PFSK-1 (cell line): Measurements from ENCODE around the gene PERCC1.

Experiments used
- POLR2AphosphoS5 ChIP-seq: IDR thresholded peaks from 2 replicates; pipeline ENCODE4 v1.6.1; 2012; ENCODE audit warnings: low read depth, mild to moderate bottlenecking, control low read depth, low read length, moderate library complexity
- REST ChIP-seq, 2 experiments: IDR thresholded peaks; 2 replicates each; pipeline versions ENCODE4 v1.6.1 to v1.8.0; 2011 to 2012; ENCODE audit warnings: low read depth in 2 of 2, low read length in 2 of 2, control low read depth in 1 of 2, inconsistent platforms in 1 of 2, mild to moderate bottlenecking in 1 of 2, moderate library complexity in 1 of 2; ENCODE audit not compliant: insufficient read depth in 1 of 2
- SIN3A ChIP-seq: IDR thresholded peaks from 2 replicates; pipeline ENCODE4 v1.6.1; 2012; ENCODE audit warnings: mild to moderate bottlenecking, low read length, moderate library complexity, borderline replicate concordance; ENCODE audit not compliant: insufficient read depth
- TAF1 ChIP-seq: IDR thresholded peaks from 2 replicates; pipeline ENCODE4 v1.6.1; 2012; ENCODE audit warnings: low read length, control low read depth, borderline replicate concordance; ENCODE audit not compliant: insufficient read depth

GRCh38 chr16:1445518-1446203, 14.8 kb downstream of the PERCC1 start:
- TF ChIP-seq TAF1 (no peak), SIN3A (no peak), POLR2AphosphoS5 (no peak), REST (IDR thresholded peaks at IDR 0.05; ENCODE audit: insufficient read depth in 1 of 2, low read depth in 2 of 2, low read length in 2 of 2) (no peak)
